A673 (cell line): ENCODE measurements around the gene NTN3. TPM values are rescaled to one million over a fixed set of nuclear protein-coding genes. Genes with fewer than 3 reads are reported as not detected.
"Not testable (repeated sequence)": the region's sequence is repeated elsewhere in the genome, so short reads cannot be mapped to it uniquely, and the experiment has no call there.

Experiments
- BruUV-seq: library from RNA; stranded (reverse); fragments of 400-500 nt; replicated peaks from 2 replicates; lab custom pipeline; 2021; lab: Mats Ljungman, UMichigan
- CTCF ChIA-PET: fragments of 300-600 bp; sonication (Branson Sonifier 250); formaldehyde crosslinking; loops from one replicate; lab custom pipeline; 2022; ENCODE audit warnings: antibody characterized with exemption; lab: Charles Lee
- POLR2A ChIA-PET: fragments of 300-600 bp; sonication (Branson Sonifier 250); formaldehyde crosslinking; loops from one replicate; lab custom pipeline; 2022; ENCODE audit warnings: antibody characterized with exemption; ENCODE audit not compliant: low non-redundant PET; lab: Charles Lee
- DNase-seq: peaks from one replicate; pipeline ENCODE4 v3.0.0-alpha.2; 2015; ENCODE audit warnings: low spot score
- H3K27ac ChIP-seq: fragments of 200-600 bp; sonication (generic); 2 replicates; pipeline ENCODE4 v1.5.1; 2016; ENCODE audit warnings: mixed run types, low read depth, mild to moderate bottlenecking, mixed read lengths, antibody characterized with exemption, low read length; ENCODE audit not compliant: poor library complexity, severe bottlenecking
- H3K27me3 ChIP-seq: fragments of 200-600 bp; sonication (generic); replicated peaks from 2 replicates; pipeline ENCODE4 v1.6.1; 2017; ENCODE audit warnings: mixed run types, low read depth, mild to moderate bottlenecking, mixed read lengths, antibody characterized with exemption, low read length; ENCODE audit not compliant: insufficient read depth, poor library complexity
- H3K36me3 ChIP-seq: fragments of 200-600 bp; sonication (generic); 2 replicates; pipeline ENCODE4 v1.6.1; 2016; ENCODE audit warnings: mixed run types, mild to moderate bottlenecking, mixed read lengths, antibody characterized with exemption, low read length; ENCODE audit not compliant: insufficient read depth, poor library complexity, severe bottlenecking
- H3K4me1 ChIP-seq: fragments of 200-600 bp; sonication (generic); 2 replicates; pipeline ENCODE4 v1.6.1; 2017; ENCODE audit warnings: mixed run types, mild to moderate bottlenecking, mixed read lengths, antibody characterized with exemption, low read length; ENCODE audit not compliant: insufficient read depth, poor library complexity, severe bottlenecking
- H3K4me3 ChIP-seq: fragments of 200-600 bp; sonication (generic); 2 replicates; pipeline ENCODE4 v1.5.1; 2016; ENCODE audit warnings: low read depth, mixed run types, mild to moderate bottlenecking, mixed read lengths, low read length; ENCODE audit not compliant: poor library complexity, severe bottlenecking
- H3K9me3 ChIP-seq: fragments of 200-600 bp; sonication (generic); 2 replicates; pipeline ENCODE4 v1.6.1; 2016; ENCODE audit warnings: mixed run types, low read depth, mild to moderate bottlenecking, mixed read lengths, antibody characterized with exemption, low read length; ENCODE audit not compliant: poor library complexity, severe bottlenecking
- EZH2 ChIP-seq: fragments of 200-600 bp; sonication (generic); IDR thresholded peaks from 2 replicates; pipeline ENCODE4 v1.6.1; 2017; ENCODE audit warnings: borderline replicate concordance, low read depth, mild to moderate bottlenecking, mixed read lengths, antibody characterized with exemption, low read length; ENCODE audit not compliant: poor library complexity, severe bottlenecking
- intact Hi-C: fragments of 100-400 bp; cut with micrococcal nuclease; formaldehyde crosslinking; loops from one replicate; pipeline ENCODE4 v1.10.0; 2022; ENCODE audit not compliant: unreplicated experiment
- total RNA-seq: library from RNA; stranded (reverse); gene quantifications from 2 replicates; pipeline ENCODE4 v1.2.3, GENCODE V29; 2021
- TF ChIP-seq, protein P1 (sequence below): fragments of 300-800, 200-600 bp; sonication (generic); conservative IDR thresholded peaks from 2 replicates; pipeline ENCODE4 v1.5.1; 2017; ENCODE audit warnings: low read depth, mild to moderate bottlenecking, antibody characterized with exemption, low read length, moderate library complexity, mixed read lengths

The NTN3 gene
- total RNA-seq, 1 experiment from 2014 or later: 1.6 TPM

DNA sequence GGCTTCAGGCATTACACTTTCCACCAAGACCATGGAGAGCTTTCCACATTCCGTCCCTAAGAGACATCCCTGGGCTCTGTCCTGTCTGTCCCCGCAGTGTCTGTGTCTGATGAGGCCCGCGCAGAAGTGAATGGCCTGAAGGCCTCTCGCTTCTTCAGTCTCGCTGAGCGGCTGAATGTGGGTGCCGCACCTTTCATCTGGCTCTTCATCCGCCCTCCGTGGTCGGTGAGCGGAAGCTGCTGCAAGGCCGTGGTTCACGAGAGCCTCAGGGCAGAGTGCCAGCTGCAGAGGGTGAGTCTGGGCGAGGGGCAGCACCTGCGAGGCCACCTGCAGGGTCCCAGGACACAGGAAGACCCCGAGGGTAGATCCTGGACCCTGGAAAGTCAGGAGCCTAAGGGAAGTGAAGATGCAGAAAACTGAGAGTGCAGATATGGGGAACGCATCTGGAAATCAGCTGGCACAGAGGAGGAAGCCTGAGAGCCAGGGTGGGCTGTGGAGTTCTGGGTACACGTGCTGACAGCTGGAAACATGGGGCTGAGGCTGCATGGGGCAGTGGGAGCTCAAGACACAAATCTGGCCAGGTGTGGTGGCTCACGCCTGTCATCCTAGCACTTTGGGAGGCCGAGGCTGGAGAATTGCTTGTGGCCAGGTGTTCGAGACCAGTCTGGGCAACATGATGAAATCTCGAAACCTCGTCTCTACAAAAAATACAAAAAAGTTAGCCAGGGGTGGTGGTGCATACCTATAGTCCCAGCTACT is 33.9 kb upstream of the NTN3 start:
- POLR2A ChIA-PET: no interaction called here
- H3K27ac ChIP-seq: no peak overlapping the region

DNA sequence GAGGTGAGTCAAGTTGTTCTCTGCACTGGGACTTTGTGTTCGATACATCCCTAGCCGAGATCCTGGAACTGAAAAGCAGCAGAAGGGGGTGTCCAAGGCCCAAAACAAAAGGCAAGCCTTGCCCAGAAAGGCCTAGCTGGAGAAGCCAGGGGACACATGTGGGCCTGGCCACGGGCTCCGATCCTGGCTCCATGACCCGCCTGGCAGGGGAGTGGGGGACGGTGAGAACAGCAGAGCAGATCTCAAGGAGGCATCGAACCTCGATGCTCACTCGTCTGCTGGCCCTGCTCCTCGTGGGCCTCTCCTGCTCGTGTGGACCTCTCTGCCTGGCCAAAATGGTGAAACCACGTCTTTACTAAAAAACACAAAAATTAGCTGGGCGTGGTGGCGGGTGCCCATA is 33.0 kb upstream of the NTN3 start:
- peaks cover 74% of the 10 kb centered on the region for H3K36me3 ChIP-seq
- CTCF ChIA-PET: no interaction called here
- no peaks in the 10 kb centered on the region for H3K4me1 ChIP-seq
- DNase-seq: no peak
- H3K4me3 ChIP-seq: no peak overlapping the region
- intact Hi-C loops: no loop called here
- no peaks in the 10 kb centered on the region for H3K27me3 ChIP-seq
- POLR2A ChIA-PET: no interaction called here
- TF ChIP-seq, protein P1, sequence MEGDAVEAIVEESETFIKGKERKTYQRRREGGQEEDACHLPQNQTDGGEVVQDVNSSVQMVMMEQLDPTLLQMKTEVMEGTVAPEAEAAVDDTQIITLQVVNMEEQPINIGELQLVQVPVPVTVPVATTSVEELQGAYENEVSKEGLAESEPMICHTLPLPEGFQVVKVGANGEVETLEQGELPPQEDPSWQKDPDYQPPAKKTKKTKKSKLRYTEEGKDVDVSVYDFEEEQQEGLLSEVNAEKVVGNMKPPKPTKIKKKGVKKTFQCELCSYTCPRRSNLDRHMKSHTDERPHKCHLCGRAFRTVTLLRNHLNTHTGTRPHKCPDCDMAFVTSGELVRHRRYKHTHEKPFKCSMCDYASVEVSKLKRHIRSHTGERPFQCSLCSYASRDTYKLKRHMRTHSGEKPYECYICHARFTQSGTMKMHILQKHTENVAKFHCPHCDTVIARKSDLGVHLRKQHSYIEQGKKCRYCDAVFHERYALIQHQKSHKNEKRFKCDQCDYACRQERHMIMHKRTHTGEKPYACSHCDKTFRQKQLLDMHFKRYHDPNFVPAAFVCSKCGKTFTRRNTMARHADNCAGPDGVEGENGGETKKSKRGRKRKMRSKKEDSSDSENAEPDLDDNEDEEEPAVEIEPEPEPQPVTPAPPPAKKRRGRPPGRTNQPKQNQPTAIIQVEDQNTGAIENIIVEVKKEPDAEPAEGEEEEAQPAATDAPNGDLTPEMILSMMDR: no peak
- TF ChIP-seq EZH2: no peak
- H3K27ac ChIP-seq: no peak overlapping the region
- H3K9me3 ChIP-seq: no peaks in the 10 kb centered on the region
- no TSS peak for BruUV-seq

More for the DNA sequence above, 33.9 kb upstream of the NTN3 start:
- Histone ChIP-seq H3K9me3 (no peaks in the 10 kb centered on the region), H3K36me3 (peaks cover 82% of the 10 kb centered on the region), H3K4me3 (no peak overlapping the region), H3K4me1 (no peaks in the 10 kb centered on the region), H3K27me3 (no peaks in the 10 kb centered on the region)
- CTCF ChIA-PET: no interaction called here
- intact Hi-C loops: no loop called here
- no peak for DNase-seq
- TF ChIP-seq EZH2: no peak
- TF ChIP-seq, protein P1: no peak
- no TSS peak for BruUV-seq

DNA sequence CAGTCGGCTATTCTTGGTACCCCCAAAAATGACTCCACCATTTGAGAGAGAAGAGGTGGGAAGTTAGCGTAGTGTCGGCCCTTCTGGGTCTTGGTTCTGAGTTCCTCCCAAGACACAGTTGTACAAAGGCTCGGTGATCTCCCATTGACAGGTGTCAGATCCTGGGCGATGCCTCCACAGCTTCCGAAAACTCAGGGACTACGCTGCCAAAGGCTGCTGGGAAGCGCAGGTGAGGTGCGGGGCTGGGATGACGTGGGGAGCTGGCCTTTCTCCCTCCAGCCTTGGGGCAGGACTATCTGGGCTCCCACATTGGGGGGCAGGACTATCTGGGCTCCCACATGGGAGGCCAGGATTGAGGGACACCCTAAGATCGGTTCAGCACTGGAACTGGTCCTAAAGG is 31.5 kb upstream of the NTN3 start:
- H3K4me3 ChIP-seq: no peak overlapping the region
- no peak for DNase-seq

DNA sequence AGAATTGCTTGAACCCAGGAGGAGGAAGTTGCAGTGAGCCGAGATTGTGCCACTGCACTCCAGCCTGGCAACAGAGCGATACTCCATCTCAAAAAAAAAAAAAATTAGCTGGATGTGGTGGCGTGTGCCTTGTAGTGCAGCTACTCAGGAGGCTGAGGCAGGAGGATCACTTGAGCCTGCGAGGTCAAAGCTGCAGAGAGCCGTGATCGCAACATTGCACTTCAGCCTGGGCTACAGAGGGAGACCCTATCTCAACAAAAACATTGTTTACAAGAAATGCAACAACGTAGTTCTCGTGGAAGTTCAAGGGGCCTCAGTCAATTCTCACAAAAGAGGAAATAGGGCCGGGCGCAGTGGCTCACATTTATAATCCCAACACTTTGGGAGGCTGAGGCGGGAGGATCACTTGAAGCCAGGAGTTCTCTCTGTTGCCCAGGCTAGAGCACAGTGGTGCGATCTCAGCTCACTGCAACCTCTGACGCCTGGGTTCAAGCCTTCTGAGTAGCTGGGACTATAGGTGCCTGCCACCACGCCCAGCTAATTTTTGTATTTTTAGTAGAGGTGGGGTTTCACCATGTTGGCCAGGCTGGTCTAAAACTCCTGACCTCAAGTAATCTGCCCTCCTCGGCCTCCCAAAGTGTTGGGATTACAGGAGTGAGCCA is 29.8 kb upstream of the NTN3 start:
- POLR2A ChIA-PET, H3K9me3 ChIP-seq, H3K27ac ChIP-seq, BruUV-seq, H3K27me3 ChIP-seq, H3K4me1 ChIP-seq, H3K4me3 ChIP-seq, intact Hi-C loops, DNase-seq, CTCF ChIA-PET: not testable (repeated sequence)
- H3K36me3 ChIP-seq: peaks cover 81% of the 10 kb centered on the region

More for the DNA sequence above, 31.5 kb upstream of the NTN3 start:
- Histone ChIP-seq H3K36me3 (peaks cover 76% of the 10 kb centered on the region), H3K4me1 (no peaks in the 10 kb centered on the region), H3K9me3 (no peaks in the 10 kb centered on the region), H3K27me3 (no peaks in the 10 kb centered on the region), H3K27ac (no peak overlapping the region)
- no peak for TF ChIP-seq EZH2
- BruUV-seq: no TSS peak
- CTCF ChIA-PET: no interaction called here
- intact Hi-C loops: no loop called here
- POLR2A ChIA-PET: no interaction called here
